K562 (cell line): ENCODE data around the gene PNPLA7. TPM values are rescaled to one million over a fixed set of nuclear protein-coding genes. Genes with fewer than 3 reads are reported as not detected.

ENCODE experiments used
- ATAC-seq: fragments of 200-7000 bp; cut with Tn5 transposase; 3 replicates; pipeline ENCODE4 v1.9.1; 2020; ENCODE audit warnings: moderate library complexity
- BruUV-seq: library from RNA; stranded (reverse); fragments of 400-500 nt; replicated peaks from 2 replicates; lab custom pipeline; 2021; lab: Mats Ljungman, UMichigan
- CTCF ChIA-PET: fragments of 300-600 bp; formaldehyde crosslinking; extraction: SDS; loops from one replicate; lab custom pipeline; 2021; ENCODE audit warnings: low intra/inter-chr PET ratio; lab: Yijun Ruan, JAX
- POLR2A ChIA-PET: fragments of 300-600, 350-650 bp; sonication (Branson Sonifier 250); formaldehyde crosslinking; extraction: SDS; loops from one replicate; lab custom pipeline; 2021; ENCODE audit warnings: antibody characterized with exemption, inconsistent platforms; lab: Yijun Ruan, JAX
- DNase-seq, 4 experiments: peaks; one replicate each; pipeline versions ENCODE4 v3.0.0 to v3.0.0-alpha.2; 2011 to 2018; ENCODE audit warnings: low spot score in 3 of 4, mixed read lengths in 3 of 4; ENCODE audit errors: extremely low read depth in 1 of 4
- FAIRE-seq: peaks from 2 replicates; lab custom pipeline; 2011; peaks lifted over from hg19 to GRCh38; lab: Jason Lieb, UNC
- H2AFZ ChIP-seq: 2 replicates; pipeline ENCODE4 v1.6.0; 2011; ENCODE audit warnings: low read depth, low read length, control low read depth, inconsistent platforms
- H3K27ac ChIP-seq: fragments of 200-600 bp; 3 replicates; pipeline ENCODE4 v1.8.0; 2011; ENCODE audit warnings: low read depth, mild to moderate bottlenecking, control low read depth, inconsistent platforms, low read length, moderate library complexity, mixed read lengths; ENCODE audit errors: extremely low read depth
- H3K27me3 ChIP-seq, 2 experiments: fragments of 300-600 bp in 1 of 2; 2 replicates in 1 of 2; 3 replicates in 1 of 2; pipeline versions ENCODE4 v1.6.0 to v1.8.0; 2011; ENCODE audit warnings: inconsistent platforms in 2 of 2, low read length in 2 of 2, mild to moderate bottlenecking in 1 of 2, mixed read lengths in 1 of 2, moderate library complexity in 1 of 2; ENCODE audit not compliant: control insufficient read depth in 2 of 2, insufficient read depth in 2 of 2
- H3K36me3 ChIP-seq: fragments of 300-600 bp; 3 replicates; pipeline ENCODE4 v1.8.0; 2011; ENCODE audit warnings: mild to moderate bottlenecking, low read length, inconsistent platforms; ENCODE audit not compliant: control insufficient read depth, insufficient read depth
- H3K4me1 ChIP-seq, 2 experiments: fragments of 200-600 bp in 1 of 2; replicated peaks in 1 of 2; 2 replicates in 1 of 2; 3 replicates in 1 of 2; pipeline versions ENCODE4 v1.5.1 to v1.8.0; 2011; ENCODE audit warnings: inconsistent platforms in 2 of 2, low read length in 2 of 2, mild to moderate bottlenecking in 1 of 2, mixed read lengths in 1 of 2, moderate library complexity in 1 of 2; ENCODE audit not compliant: control insufficient read depth in 2 of 2, insufficient read depth in 2 of 2
- H3K4me2 ChIP-seq: 2 replicates; pipeline ENCODE4 v1.6.1; 2011; ENCODE audit warnings: low read length, control low read depth, inconsistent platforms, mixed read lengths; ENCODE audit not compliant: insufficient read depth
- H3K4me3 ChIP-seq: fragments of 200-600 bp; sonication (generic), shearing (Covaris generic); 2 replicates; pipeline ENCODE4 v1.5.1; 2016; ENCODE audit warnings: control low read depth, inconsistent platforms
- H3K79me2 ChIP-seq: fragments of 200-600 bp; 3 replicates; pipeline ENCODE4 v1.8.0; 2011; ENCODE audit warnings: low read length, inconsistent platforms; ENCODE audit not compliant: control insufficient read depth, insufficient read depth
- H3K9ac ChIP-seq, 2 experiments: 2 replicates each; pipeline versions ENCODE4 v1.6.0 to v1.6.1; 2011; ENCODE audit warnings: low read depth in 2 of 2, low read length in 2 of 2, control low read depth in 1 of 2, inconsistent platforms in 1 of 2, mild to moderate bottlenecking in 1 of 2, mixed read lengths in 1 of 2; ENCODE audit not compliant: insufficient read depth in 1 of 2
- H3K9me1 ChIP-seq: one replicate; pipeline ENCODE4 v1.6.0; 2011; ENCODE audit warnings: inconsistent platforms, mild to moderate bottlenecking, low read length, moderate library complexity; ENCODE audit not compliant: control insufficient read depth, insufficient read depth
- H3K9me3 ChIP-seq: replicated peaks from 2 replicates; pipeline ENCODE4 v1.5.1; 2011; ENCODE audit warnings: low read depth, low read length, inconsistent platforms; ENCODE audit not compliant: control insufficient read depth, insufficient read depth
- H4K20me1 ChIP-seq: replicated peaks from 2 replicates; pipeline ENCODE4 v1.6.1; 2011; ENCODE audit warnings: low read length, inconsistent platforms, mixed read lengths; ENCODE audit not compliant: control insufficient read depth, insufficient read depth
- ATF1 ChIP-seq, 2 experiments: fragments of 450-650 bp in 1 of 2; IDR thresholded peaks; 2 replicates each; pipeline ENCODE4 v1.6.1; 2016; ENCODE audit warnings: missing compliant biosample characterization in 1 of 2, missing genetic modification characterization in 1 of 2
- BDP1 ChIP-seq: IDR thresholded peaks from 3 replicates; pipeline ENCODE4 v1.6.1; 2011; ENCODE audit not compliant: insufficient read length, insufficient read depth
- BRD4 ChIP-seq: fragments of 200-600 bp; sonication (generic); IDR thresholded peaks from 2 replicates; pipeline ENCODE4 v1.6.1; 2017; ENCODE audit warnings: inconsistent platforms
- CBFA2T3 ChIP-seq: fragments of 450-650 bp; IDR thresholded peaks from 2 replicates; pipeline ENCODE4 v1.6.1; 2017
- DACH1 ChIP-seq: fragments of 450-650 bp; IDR thresholded peaks from 2 replicates; pipeline ENCODE4 v1.6.1; 2018; ENCODE audit not compliant: partially characterized antibody
- ETS2 ChIP-seq: IDR thresholded peaks from 2 replicates; pipeline ENCODE4 v1.6.1; 2016; ENCODE audit warnings: borderline replicate concordance, missing genetic modification characterization, mild to moderate bottlenecking, moderate library complexity, missing compliant biosample characterization; ENCODE audit not compliant: poor library complexity, severe bottlenecking
- GABPB1 ChIP-seq: sonication (generic); formaldehyde crosslinking; IDR thresholded peaks from 2 replicates; pipeline ENCODE4 v1.8.0; 2022; ENCODE audit warnings: mild to moderate bottlenecking, missing genetic modification reagents
- GTF2A2 ChIP-seq: IDR thresholded peaks from 2 replicates; pipeline ENCODE4 v1.6.1; 2016; ENCODE audit warnings: mild to moderate bottlenecking, missing genetic modification characterization, missing compliant biosample characterization
- KLF13 ChIP-seq: fragments of 450-650 bp; IDR thresholded peaks from 2 replicates; pipeline ENCODE4 v1.6.1; 2016; ENCODE audit warnings: missing genetic modification characterization, low read depth, mild to moderate bottlenecking, missing compliant biosample characterization, moderate library complexity, borderline replicate concordance
- POLR2B ChIP-seq: fragments of 450-650 bp; IDR thresholded peaks from 2 replicates; pipeline ENCODE4 v1.6.1; 2018; ENCODE audit warnings: low read depth; ENCODE audit not compliant: partially characterized antibody
- RAD21 ChIP-seq, 2 experiments: fragments of 250-450 bp in 1 of 2; fragments of 450-650 bp in 1 of 2; sonication (Bioruptor Pico) in 1 of 2; formaldehyde crosslinking in 1 of 2; IDR thresholded peaks in 1 of 2; conservative IDR thresholded peaks in 1 of 2; 2 replicates each; pipeline versions ENCODE4 v1.4.0 to v1.8.0; 2020 to 2022; ENCODE audit warnings: mild to moderate bottlenecking in 2 of 2, moderate library complexity in 1 of 2
- SMARCA4 ChIP-seq: fragments of 450-650 bp; IDR thresholded peaks from 2 replicates; pipeline ENCODE4 v1.6.1; 2016
- SPI1 ChIP-seq: IDR thresholded peaks from 2 replicates; pipeline ENCODE4 v1.6.1; 2011; ENCODE audit warnings: low read depth, low read length, control low read depth, borderline replicate concordance
- SUPT5H ChIP-seq: fragments of 450-650 bp; IDR thresholded peaks from 2 replicates; pipeline ENCODE4 v1.6.1; 2016
- TOE1 ChIP-seq, 2 experiments: fragments of 450-650 bp in 1 of 2; sonication (generic) in 1 of 2; formaldehyde crosslinking in 1 of 2; IDR thresholded peaks; 2 replicates each; pipeline versions ENCODE4 v1.7.1 to v1.8.0; 2016 to 2022; ENCODE audit warnings: borderline replicate concordance in 2 of 2, mild to moderate bottlenecking in 2 of 2, antibody characterized with exemption in 1 of 2, inconsistent platforms in 1 of 2, low read depth in 1 of 2, missing genetic modification reagents in 1 of 2, moderate library complexity in 1 of 2
- USF2 ChIP-seq: sonication (generic); formaldehyde crosslinking; IDR thresholded peaks from 2 replicates; pipeline ENCODE4 v1.5.0; 2020; ENCODE audit warnings: missing genetic modification reagents
- ZFX ChIP-seq: sonication (generic); formaldehyde crosslinking; IDR thresholded peaks from 2 replicates; pipeline ENCODE4 v1.8.0; 2022; ENCODE audit warnings: mild to moderate bottlenecking, missing genetic modification reagents, moderate library complexity
- ZNF217 ChIP-seq: sonication (generic); formaldehyde crosslinking; IDR thresholded peaks from 2 replicates; pipeline ENCODE4 v1.8.0; 2022; ENCODE audit warnings: mild to moderate bottlenecking, missing genetic modification reagents
- ZNF57 ChIP-seq: fragments of 450-650 bp; formaldehyde crosslinking; IDR thresholded peaks from 2 replicates; pipeline ENCODE4 v1.4.0; 2020; ENCODE audit warnings: mild to moderate bottlenecking, moderate library complexity
- ZNF740 ChIP-seq, 3 experiments: fragments of 200-800 bp in 1 of 3; sonication (Bioruptor generic) in 1 of 3; sonication (generic) in 1 of 3; formaldehyde crosslinking in 1 of 3; IDR thresholded peaks; 2 replicates each; pipeline versions ENCODE4 v1.6.1 to v1.8.0; 2016 to 2022; ENCODE audit warnings: mild to moderate bottlenecking in 2 of 3, missing compliant biosample characterization in 2 of 3, missing genetic modification characterization in 2 of 3, missing genetic modification reagents in 1 of 3
- WGBS: fragments of 100-300 bp; shearing (Covaris generic); methylation state at CpG from one replicate; pipeline ENCODE4 v1.1.6; 2016; ENCODE audit warnings: low coverage, mixed read lengths; ENCODE audit not compliant: insufficient coverage; ENCODE audit errors: missing lambda C conversion rate; 5-methylcytosine and 5-hydroxymethylcytosine counted together
- in situ Hi-C: fragments of 300-500 bp; cut with MboI; formaldehyde crosslinking; loops from 4 replicates; pipeline ENCODE4 v1.15.0; 2018; ENCODE audit warnings: inconsistent platforms, mixed read lengths
- intact Hi-C: fragments of 100-400 bp; cut with micrococcal nuclease; formaldehyde crosslinking; loops from 2 replicates; pipeline ENCODE4 v1.14.2; 2022
- polyA plus RNA-seq, 8 experiments: library from polyadenylated mRNA; depleted of rRNA in 4 of 8; stranded (reverse) in 5 of 8; unstranded in 3 of 8; fragments of >200 nt; fragmentation: Nextera tagmentation in 2 of 8; fragmentation: Illumina TruSeq in 1 of 8; extraction: Ambion mirVana in 2 of 8; extraction: Trizol in 1 of 8; gene quantifications; 2 replicates each; pipeline versions ENCODE4 v1.2.1 to v1.2.3, GENCODE V29; 2011 to 2014; ENCODE audit warnings: inconsistent platforms in 1 of 8, missing spikeins in 1 of 8
- total RNA-seq, 7 experiments: library from RNA; depleted of rRNA in 6 of 7; stranded (reverse); fragments of >200 nt in 6 of 7; fragmentation: Illumina TruSeq in 2 of 7; extraction: Trizol in 2 of 7; gene quantifications; 2 replicates each; pipeline versions ENCODE4 v1.2.1 to v1.2.3, GENCODE V29; 2011 to 2021; ENCODE audit warnings: low replicate concordance in 1 of 7

The PNPLA7 gene
- total and polyA plus RNA-seq, 9 of the 15 experiments (the other 6 are each of a cell fraction or from before 2014, with no cell fraction given) = 0.01 to 0.85 (median 0.19) TPM; not detected in 1

DNA sequence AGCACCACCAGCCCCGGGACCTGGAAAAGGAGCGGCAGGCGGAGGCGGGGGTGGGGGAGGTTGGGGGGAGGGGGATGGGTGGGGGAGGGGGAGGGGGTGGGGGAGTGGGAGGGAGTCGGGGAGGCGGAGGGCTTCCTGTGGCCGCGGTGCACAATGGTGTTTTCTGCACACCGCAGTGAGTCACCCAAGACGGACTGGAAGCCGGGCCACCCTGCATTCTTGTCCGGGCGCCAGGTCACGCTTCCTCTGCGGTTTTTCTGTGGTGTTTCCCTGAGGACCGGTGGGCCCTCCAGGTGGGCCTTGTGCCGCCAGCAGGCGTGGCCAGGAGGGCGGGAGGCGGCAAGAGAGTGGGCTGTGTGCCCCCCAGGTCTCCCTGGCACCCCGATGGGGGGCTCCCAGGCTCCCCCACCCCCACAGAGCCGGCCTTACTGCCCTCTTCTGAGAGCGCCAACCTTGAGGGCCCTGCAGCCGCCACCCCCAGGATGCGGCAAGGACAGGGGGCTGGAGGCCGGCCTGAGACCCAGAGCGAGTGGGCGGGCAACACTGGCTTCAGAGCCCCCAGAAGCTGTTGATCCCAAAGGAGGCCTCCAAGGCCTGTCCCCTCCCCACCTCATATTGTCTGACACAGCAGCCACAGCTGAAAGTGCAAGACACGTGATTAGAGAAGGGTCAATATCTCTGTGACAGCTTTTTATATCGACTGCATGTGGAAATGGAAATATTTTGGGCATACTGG, 138.4 kb downstream of the PNPLA7 start:
- Histone ChIP-seq H2AFZ (peak overlapping the region; percentile 56), H3K79me2 (peaks cover 50% of the 10 kb centered on the region), H3K4me1 (peaks cover 20 to 71% of the 10 kb centered on the region in 2 experiments), H3K4me3 (peak overlapping the region; percentile 16; the same call in 1 of the 2 replicates), H3K36me3 (no peaks in the 10 kb centered on the region; the same call in 2 of the 3 replicates), H4K20me1 (no peaks in the 10 kb centered on the region), H3K9me3 (no peaks in the 10 kb centered on the region), H3K9ac (peak overlapping the region; percentile 62 to 92; a peak in 3 of 4 replicates), H3K27ac (peak overlapping the region; percentile 87), H3K9me1 (no peaks in the 10 kb centered on the region), H3K27me3 (no peaks in the 10 kb centered on the region), H3K4me2 (peak overlapping the region; percentile 52)
- WGBS = 13% methylated on average over 11 of the region's 30 CpGs
- in situ Hi-C loops (no loop called here), intact Hi-C loops (no loop called here)
- DNase-seq (peak; percentile 78 to 83 (median 80)), FAIRE-seq (peak; percentile 79), ATAC-seq (peak; percentile 79)
- POLR2A ChIA-PET = interaction anchor here (1.0 to 2.0 kb wide), 2 partner anchors 11 to 134 kb away, joined by 3 to 8 read pairs; partner anchors contain the start of genes EXD3, NOXA1 and TOR4A
- BruUV-seq = no TSS peak
- CTCF ChIA-PET = no interaction called here
- TF ChIP-seq ATF1 (CRISPR knock-in tag; IDR thresholded peaks at IDR 0.05) (no peak), ATF1 (tag; IDR thresholded peaks at IDR 0.05) (no peak), ZNF57 (CRISPR knock-in tag) (no peak), SPI1 (0 out of 2 replicates have a peak, but pooled peaks have one; percentile 14), USF2 (CRISPR knock-in tag) (no peak), ZFX (peak; percentile 78), RAD21 (CRISPR knock-in tag; conservative IDR thresholded peaks at IDR 0.05 in 1 of 2, IDR thresholded peaks at IDR 0.05 in 1 of 2) (no peak), SMARCA4 (peak; percentile 45; the same call in 1 of the 2 replicates), TOE1 (IDR thresholded peaks at IDR 0.05; ENCODE audit: borderline replicate concordance) (peak; percentile 45; the same call in 1 of the 2 replicates), TOE1 (CRISPR knock-in tag; IDR thresholded peaks at IDR 0.05; ENCODE audit: borderline replicate concordance, low read depth) (no peak), ZNF217 (CRISPR knock-in tag) (no peak), GTF2A2 (tag) (no peak), ETS2 (tag) (no peak), BDP1 (no peak), KLF13 (tag) (no peak), DACH1 (peak; percentile 15), BRD4 (no peak), ZNF740 (CRISPR knock-in tag; IDR thresholded peaks at IDR 0.05) (0 out of 2 replicates have a peak, but pooled peaks have one; percentile 25), ZNF740 (tag; IDR thresholded peaks at IDR 0.05) (no peak; a peak in 1 of 4 replicates), SUPT5H (no peak), POLR2B (no peak), GABPB1 (CRISPR knock-in tag) (0 out of 2 replicates have a peak, but pooled peaks have one; percentile 50), CBFA2T3 (peak; percentile 13; the same call in 1 of the 2 replicates)
